Measurements from ENCODE around the gene C19orf81. TPM values are rescaled to one million over a fixed set of nuclear protein-coding genes. Genes with fewer than 3 reads are reported as not detected.
A peak's percentile ranks its signal among the peaks of the same experiment; 100 is the strongest.

Gene C19orf81
- total RNA-seq, 1 experiment from 2014 or later: 14.5 TPM

- peak overlapping the region; percentile 90 for H2AFZ ChIP-seq (ENCODE audit: low read depth, low read length, poor library complexity, severe bottlenecking)
- no peaks in the 10 kb centered on the region for H3K79me2 ChIP-seq (ENCODE audit: insufficient read depth, low read length)
- POLR2A ChIA-PET: no interaction called here
- CTCF ChIA-PET: no interaction called here
- peaks cover 8 to 14% of the 10 kb centered on the region in 2 experiments; a peak in 3 of 4 replicates for H3K4me1 ChIP-seq (ENCODE audit: control insufficient read depth in 1 of 2, insufficient read depth in 2 of 2, low read length in 2 of 2)
- no peaks in the 10 kb centered on the region for H4K20me1 ChIP-seq (ENCODE audit: insufficient read depth)
- H3K27ac ChIP-seq (ENCODE audit: low read depth, low read length): no peak overlapping the region; the same call in 1 of the 2 replicates
- peak overlapping the region; percentile 60; the same call in 1 of the 2 replicates for H3K9ac ChIP-seq (ENCODE audit: low read length)
- no peaks in the 10 kb centered on the region for H3K9me2 ChIP-seq (ENCODE audit: insufficient read depth)
- RAD21 ChIA-PET (ENCODE audit: low non-redundant PET in 1 of 2, low total read pairs in 2 of 2, uncharacterized antibody in 2 of 2, unreplicated experiment in 2 of 2): no interaction called here
- H3K4me3 ChIP-seq (replicated peaks in 1 of 2; ENCODE audit: low read depth in 1 of 2, low read length in 2 of 2): peak overlapping the region; percentile 53 to 68
- intact Hi-C loops (cut with micrococcal nuclease): no loop called here
- ATAC-seq (no peak), DNase-seq (ENCODE audit: low read depth, low spot score) (no peak)
- H3K27me3 ChIP-seq (ENCODE audit: insufficient read depth, low read length): peaks cover 35% of the 10 kb centered on the region
- TF ChIP-seq SIN3A (IDR thresholded peaks at IDR 0.05; ENCODE audit: low read depth) (no peak), CTCF (IDR thresholded peaks at IDR 0.05 in 2 of 3, conservative IDR thresholded peaks at IDR 0.05 in 1 of 3; ENCODE audit: borderline replicate concordance in 1 of 3, insufficient read depth in 1 of 3, low read depth in 2 of 3, low read length in 2 of 3) (no peak), SP1 (IDR thresholded peaks at IDR 0.05; ENCODE audit: low read depth) (no peak), ZBTB33 (IDR thresholded peaks at IDR 0.05; ENCODE audit: extremely low read depth, insufficient replicate concordance, low read length) (no peak), ATF3 (IDR thresholded peaks at IDR 0.05) (no peak), ZNF274 (IDR thresholded peaks at IDR 0.05; ENCODE audit: low read depth, low read length) (no peak), EZH2phosphoT487 (IDR thresholded peaks at IDR 0.05; ENCODE audit: borderline replicate concordance) (no peak)
- BruUV-seq (replicated peaks): no TSS peak
- no peaks in the 10 kb centered on the region for H3K36me3 ChIP-seq (ENCODE audit: control insufficient read depth in 1 of 2, insufficient read depth in 2 of 2, low read length in 2 of 2)
- peak overlapping the region; percentile 98 for H3K4me2 ChIP-seq (ENCODE audit: low read length)
- H3K9me3 ChIP-seq (ENCODE audit: control insufficient read depth in 1 of 2, insufficient read depth in 1 of 2, low read depth in 1 of 2, low read length in 2 of 2): no peaks in the 10 kb centered on the region
Measured at GRCh38 chr19:50640368-50640767, 8.9 kb upstream of the C19orf81 start.

Data from HCT116 (cell line).